GM20000 (cell line): ENCODE measurements around the gene MOB2.

Experiments
- DNase-seq: peaks from one replicate; pipeline ENCODE4 v3.0.0; 2012; ENCODE audit warnings: low spot score
- TF ChIP-seq, protein P1 (sequence below): IDR thresholded peaks from 2 replicates; pipeline ENCODE4 v1.5.1; 2012; ENCODE audit warnings: mild to moderate bottlenecking, control low read depth; ENCODE audit errors: extremely low read depth, missing control alignments

The MOB2 gene

DNA sequence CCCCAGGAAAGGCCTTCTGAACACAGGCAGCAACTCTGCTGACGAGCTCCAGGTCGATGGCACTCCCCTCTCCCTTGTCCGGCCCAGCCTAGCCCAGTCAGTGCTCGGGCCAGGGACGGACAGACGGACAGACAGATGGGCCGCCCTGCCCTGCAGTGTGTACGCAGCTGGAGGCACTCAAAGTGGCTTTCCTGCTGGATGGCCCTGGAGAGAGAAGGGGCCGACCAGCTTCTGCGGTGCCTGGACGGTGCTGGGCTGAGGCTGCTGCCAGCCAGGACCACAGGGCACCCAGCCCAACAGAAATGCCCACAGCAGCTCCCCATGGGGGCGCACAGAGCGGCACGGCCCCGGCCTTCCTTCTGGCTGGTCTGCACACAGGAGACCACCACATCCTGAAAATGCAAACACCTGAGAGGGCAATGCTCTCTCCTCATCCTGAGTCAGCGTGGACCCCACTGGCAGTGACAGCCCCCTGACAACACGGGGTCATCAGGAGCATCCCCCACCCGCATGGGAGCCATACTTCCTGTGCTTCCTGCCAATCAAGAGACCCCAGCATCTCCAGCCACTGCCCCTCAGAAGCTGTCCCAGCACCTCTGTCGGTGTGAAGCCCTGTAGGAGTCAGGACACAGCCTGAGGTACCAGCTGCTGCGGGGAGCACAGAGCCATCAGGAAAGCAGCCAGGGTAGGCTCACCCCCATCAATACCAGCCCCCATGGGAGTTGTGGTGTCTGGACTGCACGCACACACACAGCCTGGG, 692 bp upstream of the MOB2 start:
- DNase-seq = no peak
- TF ChIP-seq, protein P1, sequence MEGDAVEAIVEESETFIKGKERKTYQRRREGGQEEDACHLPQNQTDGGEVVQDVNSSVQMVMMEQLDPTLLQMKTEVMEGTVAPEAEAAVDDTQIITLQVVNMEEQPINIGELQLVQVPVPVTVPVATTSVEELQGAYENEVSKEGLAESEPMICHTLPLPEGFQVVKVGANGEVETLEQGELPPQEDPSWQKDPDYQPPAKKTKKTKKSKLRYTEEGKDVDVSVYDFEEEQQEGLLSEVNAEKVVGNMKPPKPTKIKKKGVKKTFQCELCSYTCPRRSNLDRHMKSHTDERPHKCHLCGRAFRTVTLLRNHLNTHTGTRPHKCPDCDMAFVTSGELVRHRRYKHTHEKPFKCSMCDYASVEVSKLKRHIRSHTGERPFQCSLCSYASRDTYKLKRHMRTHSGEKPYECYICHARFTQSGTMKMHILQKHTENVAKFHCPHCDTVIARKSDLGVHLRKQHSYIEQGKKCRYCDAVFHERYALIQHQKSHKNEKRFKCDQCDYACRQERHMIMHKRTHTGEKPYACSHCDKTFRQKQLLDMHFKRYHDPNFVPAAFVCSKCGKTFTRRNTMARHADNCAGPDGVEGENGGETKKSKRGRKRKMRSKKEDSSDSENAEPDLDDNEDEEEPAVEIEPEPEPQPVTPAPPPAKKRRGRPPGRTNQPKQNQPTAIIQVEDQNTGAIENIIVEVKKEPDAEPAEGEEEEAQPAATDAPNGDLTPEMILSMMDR = no peak

DNA sequence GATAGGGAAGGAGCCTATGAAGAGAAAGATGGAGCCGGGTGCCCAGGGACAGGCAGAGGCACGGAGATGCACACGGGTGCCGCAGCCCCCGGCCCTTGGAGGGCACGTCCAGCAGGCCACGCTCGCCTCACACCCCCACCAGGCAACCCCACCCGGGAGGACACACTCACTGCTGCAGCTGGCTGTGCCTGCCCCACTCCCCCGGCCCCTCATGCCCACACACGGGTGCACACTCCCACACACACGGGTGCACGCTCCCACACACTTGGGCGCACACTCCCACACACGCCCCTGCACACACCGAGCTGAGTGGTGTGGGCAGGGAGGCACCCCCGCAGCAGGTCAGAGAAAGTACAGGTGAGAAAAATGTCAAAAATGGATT, 1.1 kb downstream of the MOB2 start:
- no peak for DNase-seq
- TF ChIP-seq, protein P1 = no peak

DNA sequence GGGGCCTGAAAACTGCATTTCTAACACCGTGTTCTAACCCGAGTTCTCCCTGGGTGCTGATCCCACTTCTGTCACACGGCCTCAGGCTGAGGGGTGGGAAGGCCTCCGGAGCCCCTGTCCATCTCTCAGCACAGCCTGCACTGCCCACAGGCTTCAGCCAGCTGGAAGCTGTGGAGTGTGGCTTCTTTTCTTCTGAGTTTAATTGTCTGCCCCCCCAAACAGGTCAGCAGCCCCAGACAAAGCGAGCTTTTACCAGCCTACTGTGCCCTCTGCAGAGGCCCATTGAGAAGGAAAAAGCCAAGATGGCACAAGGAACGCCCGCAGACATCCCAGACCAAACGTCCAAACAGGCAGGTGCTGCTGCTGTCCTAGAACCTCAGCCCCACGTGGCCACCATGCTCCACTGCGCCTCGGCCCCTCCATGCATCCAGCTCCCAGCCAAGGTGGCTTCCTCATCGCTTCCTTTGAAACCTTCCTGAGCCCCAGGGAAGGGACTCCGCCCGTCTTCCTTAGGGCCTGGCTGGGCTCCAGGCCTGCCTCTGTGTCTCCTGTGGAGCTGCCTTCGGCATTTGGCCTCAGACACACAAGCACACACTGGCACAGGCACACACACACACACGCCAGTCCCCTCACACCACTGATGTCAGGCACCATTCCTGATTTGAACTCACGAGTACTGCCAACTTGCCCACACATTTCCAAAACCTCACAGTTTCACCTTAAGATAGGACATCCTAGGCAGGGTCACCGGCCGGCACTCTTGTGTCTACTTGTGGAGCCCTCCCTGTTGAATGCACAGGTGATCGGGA, 1.7 kb downstream of the MOB2 start:
- no peak for DNase-seq
- TF ChIP-seq, protein P1 = no peak

DNA sequence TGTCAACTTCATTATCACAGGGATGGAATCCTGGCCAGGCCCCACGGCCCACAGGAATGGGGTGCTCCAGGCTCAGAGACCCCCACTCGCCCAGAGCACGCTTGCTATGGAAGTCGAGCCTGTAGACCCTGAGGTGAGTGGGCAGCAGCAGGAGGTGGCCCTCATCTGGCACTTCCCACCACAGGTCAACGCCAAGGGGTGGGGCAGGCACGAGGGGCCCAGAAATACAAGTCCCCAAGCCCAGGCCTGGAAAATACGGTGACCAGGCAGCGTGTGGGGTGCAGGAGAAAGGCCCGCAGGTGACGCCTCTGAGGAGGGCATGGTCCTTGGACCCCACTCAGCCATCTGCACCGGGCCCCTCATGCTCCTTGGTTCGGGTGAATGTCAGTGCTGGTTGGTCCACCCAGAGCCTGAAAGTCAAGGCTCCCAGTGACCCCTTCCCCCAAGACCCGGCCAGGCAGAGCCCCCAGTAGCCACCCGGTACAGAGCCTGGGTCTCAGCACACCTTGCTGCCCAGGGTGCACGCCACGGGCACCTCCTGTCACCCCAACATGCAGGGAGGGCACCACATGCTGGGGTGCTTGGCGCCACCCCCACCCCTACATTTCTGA, 2.4 kb downstream of the MOB2 start:
- no peak for DNase-seq
- TF ChIP-seq, protein P1 = no peak

DNA sequence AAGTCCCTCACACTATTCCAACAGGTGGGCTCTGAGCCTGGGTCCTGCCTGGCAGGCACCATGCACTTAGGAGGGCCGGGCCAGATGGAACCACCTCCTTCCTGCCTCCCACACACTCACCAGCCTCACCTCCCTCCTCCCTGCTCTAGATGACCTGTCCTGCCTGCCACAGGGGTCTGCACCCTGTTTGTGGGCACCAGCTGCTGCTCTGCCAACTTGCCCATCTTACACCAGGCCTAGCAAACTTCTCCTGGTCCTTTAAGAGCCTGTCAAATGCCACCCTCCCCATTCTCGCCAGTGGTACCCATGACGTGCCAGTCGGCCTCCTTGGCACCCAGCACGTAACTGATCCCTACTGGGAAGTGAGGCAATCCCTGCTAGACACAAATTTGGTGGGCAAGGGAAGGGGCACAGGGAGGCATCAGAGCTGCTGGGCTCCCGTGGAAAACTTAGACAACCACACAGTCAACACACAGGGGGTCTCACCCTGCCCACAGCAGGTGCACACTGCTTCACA, 3.1 kb downstream of the MOB2 start:
- TF ChIP-seq, protein P1 = no peak
- DNase-seq = no peak

DNA sequence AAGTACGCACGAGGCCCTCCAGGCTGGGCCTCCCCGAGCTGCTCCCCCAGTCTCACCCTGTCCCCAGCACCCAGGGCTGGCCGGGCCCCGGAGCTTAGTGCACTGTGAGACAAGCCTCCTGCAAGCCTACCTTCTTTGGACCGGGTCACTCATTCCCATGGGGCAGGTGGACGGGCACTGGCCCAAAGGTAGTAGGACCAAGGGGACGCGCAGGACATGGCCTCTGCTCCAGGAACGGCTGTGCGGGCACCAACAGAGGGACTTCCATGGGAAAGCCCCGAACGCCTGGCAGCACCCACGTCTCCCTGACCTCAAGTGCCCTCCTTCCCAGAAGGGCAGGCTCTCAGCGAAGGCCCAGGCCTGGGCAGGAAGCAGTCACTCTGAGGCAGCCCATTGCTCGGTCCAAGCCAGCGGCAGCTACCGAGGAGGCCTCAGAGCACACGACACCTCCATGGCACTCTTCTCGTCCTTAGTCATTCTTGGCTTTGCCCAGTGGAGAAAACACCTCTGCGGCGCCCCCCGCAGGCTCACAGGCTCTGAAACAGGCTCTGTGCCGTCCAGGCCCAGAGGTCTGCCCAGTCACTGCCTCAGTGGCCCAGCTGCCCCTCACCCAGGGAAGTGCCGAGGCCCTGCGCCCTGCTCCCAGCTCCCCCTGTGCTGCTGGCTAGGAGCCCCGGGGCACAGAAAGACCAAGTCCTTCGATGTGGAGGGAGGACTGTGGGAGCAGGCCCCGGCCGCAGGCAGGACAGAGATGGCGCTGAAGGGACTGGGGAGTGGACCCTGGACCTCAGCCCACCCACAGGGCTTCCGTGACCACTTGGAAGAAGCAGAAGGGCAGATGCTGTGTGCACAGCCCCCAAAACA, 3.8 kb downstream of the MOB2 start:
- TF ChIP-seq, protein P1 = no peak
- DNase-seq = no peak
